ENCODE results near the gene LGI4. TPM values are rescaled to one million over a fixed set of nuclear protein-coding genes. Genes with fewer than 3 reads are reported as not detected.

LGI4 gene
- total and polyA plus RNA-seq, 3 donors from 2014 or later: 4.5 to 7.9 (median 4.5) TPM

DNA sequence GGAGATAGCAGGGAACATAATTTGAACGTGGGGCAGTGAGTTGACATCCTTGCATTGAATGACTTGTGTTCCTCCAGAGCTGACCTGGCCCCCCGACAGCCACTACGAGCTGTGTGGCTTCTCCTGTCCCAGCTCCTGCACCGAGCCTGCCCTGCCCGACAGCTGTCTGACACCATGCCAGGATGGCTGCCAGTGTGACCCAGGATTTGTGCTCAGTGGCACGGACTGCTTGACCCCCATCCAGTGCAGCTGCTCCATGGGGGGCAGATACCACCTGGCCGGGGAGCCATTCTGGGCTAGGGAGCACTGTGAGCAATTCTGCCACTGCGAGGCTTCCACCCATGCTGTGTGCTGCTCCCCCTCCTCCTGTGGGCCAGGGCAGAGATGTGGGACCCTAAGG lies 48.4 kb downstream of the LGI4 start:
- peaks cover 5% of the 10 kb centered on the region for H3K4me1 ChIP-seq
- TF ChIP-seq, protein P1, sequence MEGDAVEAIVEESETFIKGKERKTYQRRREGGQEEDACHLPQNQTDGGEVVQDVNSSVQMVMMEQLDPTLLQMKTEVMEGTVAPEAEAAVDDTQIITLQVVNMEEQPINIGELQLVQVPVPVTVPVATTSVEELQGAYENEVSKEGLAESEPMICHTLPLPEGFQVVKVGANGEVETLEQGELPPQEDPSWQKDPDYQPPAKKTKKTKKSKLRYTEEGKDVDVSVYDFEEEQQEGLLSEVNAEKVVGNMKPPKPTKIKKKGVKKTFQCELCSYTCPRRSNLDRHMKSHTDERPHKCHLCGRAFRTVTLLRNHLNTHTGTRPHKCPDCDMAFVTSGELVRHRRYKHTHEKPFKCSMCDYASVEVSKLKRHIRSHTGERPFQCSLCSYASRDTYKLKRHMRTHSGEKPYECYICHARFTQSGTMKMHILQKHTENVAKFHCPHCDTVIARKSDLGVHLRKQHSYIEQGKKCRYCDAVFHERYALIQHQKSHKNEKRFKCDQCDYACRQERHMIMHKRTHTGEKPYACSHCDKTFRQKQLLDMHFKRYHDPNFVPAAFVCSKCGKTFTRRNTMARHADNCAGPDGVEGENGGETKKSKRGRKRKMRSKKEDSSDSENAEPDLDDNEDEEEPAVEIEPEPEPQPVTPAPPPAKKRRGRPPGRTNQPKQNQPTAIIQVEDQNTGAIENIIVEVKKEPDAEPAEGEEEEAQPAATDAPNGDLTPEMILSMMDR (IDR thresholded peaks at IDR 0.05): no peak
- TF ChIP-seq POLR2A (IDR thresholded peaks at IDR 0.05): no peak
- no peaks in the 10 kb centered on the region for H3K27me3 ChIP-seq
- no peaks in the 10 kb centered on the region for H3K36me3 ChIP-seq (ENCODE audit: low read depth, missing control alignments)
- intact Hi-C loops (cut with DNase I; ENCODE audit: low total_unique reads): no loop called here
- no peak overlapping the region for H3K4me3 ChIP-seq
- no peak overlapping the region for H3K27ac ChIP-seq
- WGBS, 2 donors: 86 to 90% methylated on average over 8 of the region's 8 CpGs
- no peak for DNase-seq
- H3K9me3 ChIP-seq: no peaks in the 10 kb centered on the region

- WGBS, 2 donors: 75 to 76% methylated on average over 6 of the region's 6 CpGs
- Histone ChIP-seq H3K27ac (no peak overlapping the region), H3K4me3 (no peak overlapping the region), H3K27me3 (no peaks in the 10 kb centered on the region), H3K9me3 (no peaks in the 10 kb centered on the region), H3K36me3 (ENCODE audit: low read depth, missing control alignments) (no peaks in the 10 kb centered on the region), H3K4me1 (peaks cover 5% of the 10 kb centered on the region)
- intact Hi-C loops (cut with DNase I; ENCODE audit: low total_unique reads): no loop called here
- TF ChIP-seq, protein P1 (IDR thresholded peaks at IDR 0.05): no peak
- no peak for TF ChIP-seq POLR2A (IDR thresholded peaks at IDR 0.05)
- DNase-seq: no peak
Observed at GRCh38 chr19:35085947-35086346, 48.9 kb downstream of the LGI4 start.

- 92 to 96% methylated on average over 3 of the region's 3 CpGs for WGBS, 2 donors
- Histone ChIP-seq H3K36me3 (ENCODE audit: low read depth, missing control alignments) (no peaks in the 10 kb centered on the region), H3K27me3 (no peaks in the 10 kb centered on the region), H3K4me1 (no peaks in the 10 kb centered on the region), H3K9me3 (no peaks in the 10 kb centered on the region), H3K27ac (no peak overlapping the region), H3K4me3 (no peak overlapping the region)
- no peak for DNase-seq
- no peak for TF ChIP-seq POLR2A (IDR thresholded peaks at IDR 0.05)
- TF ChIP-seq, protein P1 (IDR thresholded peaks at IDR 0.05): no peak
- intact Hi-C loops (cut with DNase I; ENCODE audit: low total_unique reads): no loop called here
Observed at GRCh38 chr19:35084509-35084762, 50.4 kb downstream of the LGI4 start.

GRCh38 chr19:35083691-35084508 lies 51.0 kb downstream of the LGI4 start:
- 82 to 88% methylated on average over 12 to 15 of the region's 15 CpGs for WGBS, 2 donors
- Histone ChIP-seq H3K9me3 (no peaks in the 10 kb centered on the region), H3K27ac (no peak overlapping the region), H3K27me3 (no peaks in the 10 kb centered on the region), H3K4me3 (no peak overlapping the region), H3K36me3 (ENCODE audit: low read depth, missing control alignments) (no peaks in the 10 kb centered on the region), H3K4me1 (no peaks in the 10 kb centered on the region)
- TF ChIP-seq POLR2A (IDR thresholded peaks at IDR 0.05): no peak
- DNase-seq: no peak
- intact Hi-C loops (cut with DNase I; ENCODE audit: low total_unique reads): no loop called here

DNA sequence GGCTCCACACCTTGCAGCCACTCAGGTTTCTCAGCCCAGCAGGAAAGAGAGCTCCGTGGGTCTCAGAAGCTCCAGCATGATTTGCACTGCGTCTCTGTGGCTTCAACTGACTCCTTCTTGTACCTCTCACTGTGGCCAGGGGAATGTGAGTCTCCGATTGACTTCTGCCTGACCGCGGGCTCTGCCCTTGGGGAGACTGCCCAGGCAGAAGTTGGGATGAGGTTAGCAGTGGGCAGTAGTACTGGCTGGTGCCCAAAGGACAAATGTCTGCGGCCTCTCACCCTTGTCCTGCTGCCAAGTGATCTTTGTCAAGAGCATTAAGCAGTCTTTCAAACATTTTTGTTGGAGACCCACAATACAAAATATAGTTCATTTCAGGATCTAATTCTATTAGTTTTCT lies 53.7 kb downstream of the LGI4 start:
- no peak for TF ChIP-seq POLR2A (IDR thresholded peaks at IDR 0.05)
- TF ChIP-seq, protein P1 (IDR thresholded peaks at IDR 0.05): no peak
- Histone ChIP-seq H3K9me3 (no peaks in the 10 kb centered on the region), H3K4me3 (no peak overlapping the region), H3K27me3 (no peaks in the 10 kb centered on the region), H3K4me1 (no peaks in the 10 kb centered on the region), H3K27ac (no peak overlapping the region), H3K36me3 (ENCODE audit: low read depth, missing control alignments) (no peaks in the 10 kb centered on the region)
- WGBS, 2 donors: 90% methylated on average over 6 of the region's 6 CpGs
- intact Hi-C loops (cut with DNase I; ENCODE audit: low total_unique reads): no loop called here
- DNase-seq: no peak
